Activated CD4-positive, alpha-beta T cell treated with anti-CD3 and anti-CD28 coated beads, Interleukin-2, amount 10 ng/mL, durations not matched to agents 24 days and 14 days (primary cell): ENCODE measurements around the gene GNRHR. TPM values are rescaled to one million over a fixed set of nuclear protein-coding genes. Genes with fewer than 3 reads are reported as not detected.
A peak's percentile ranks its signal among the peaks of the same experiment; 100 is the strongest.

ENCODE experiments used
- DNase-seq: peaks from one replicate; pipeline ENCODE4 v3.0.0; 2022
- H3K27ac Mint-ChIP-seq: one replicate; pipeline ENCODE4 v1.8.0; 2022; ENCODE audit warnings: mild to moderate bottlenecking, mixed read lengths
- H3K27me3 Mint-ChIP-seq: one replicate; pipeline ENCODE4 v1.8.0; 2022; ENCODE audit warnings: mixed read lengths
- H3K36me3 Mint-ChIP-seq: one replicate; pipeline ENCODE4 v1.8.0; 2022; ENCODE audit warnings: low read depth, mild to moderate bottlenecking, mixed read lengths
- H3K4me1 Mint-ChIP-seq: one replicate; pipeline ENCODE4 v1.8.0; 2021; ENCODE audit warnings: mixed read lengths
- H3K4me3 Mint-ChIP-seq: one replicate; pipeline ENCODE4 v1.8.0; 2022; ENCODE audit warnings: mild to moderate bottlenecking, moderate library complexity, mixed read lengths
- H3K9me3 Mint-ChIP-seq: one replicate; pipeline ENCODE4 v1.8.0; 2021; ENCODE audit warnings: mixed read lengths
- intact Hi-C: fragments of 100-400 bp; cut with micrococcal nuclease; formaldehyde crosslinking; loops from one replicate; pipeline ENCODE4 v1.15.1; 2023
- total RNA-seq: library from RNA; stranded (reverse); gene quantifications from 2 replicates; pipeline ENCODE4 v1.2.3, GENCODE V29; 2022

The GNRHR gene
- total RNA-seq, 1 donor from 2014 or later, result not detected

- Mint-ChIP-seq H3K27ac (peak overlapping the region; percentile 5), H3K36me3 (peaks cover 50% of the 10 kb centered on the region), H3K4me1 (peaks cover 44% of the 10 kb centered on the region), H3K27me3 (no peaks in the 10 kb centered on the region), H3K9me3 (peaks cover 16% of the 10 kb centered on the region), H3K4me3 (peak overlapping the region; percentile 96)
- DNase-seq, result no peak
- intact Hi-C loops, result loop anchor here (5.0 to 10.0 kb wide), 2 partner anchors 40 to 543 kb away; partner anchors contain the start of gene TMPRSS11B
Observed at GRCh38 chr4:67702166-67702565, 52.0 kb downstream of the GNRHR start.

- Mint-ChIP-seq H3K27me3 (no peaks in the 10 kb centered on the region), H3K9me3 (peaks cover 13% of the 10 kb centered on the region), H3K4me1 (peaks cover 44% of the 10 kb centered on the region), H3K27ac (peak overlapping the region; percentile 97), H3K36me3 (peaks cover 44% of the 10 kb centered on the region), H3K4me3 (peak overlapping the region; percentile 96)
- intact Hi-C loops, result loop anchor here (1.0 to 10.0 kb wide), 6 partner anchors 17 to 649 kb away; partner anchors contain the start of genes CENPC, TMPRSS11B and YTHDC1
- DNase-seq, result no peak
Observed at GRCh38 chr4:67701517-67701850, 52.7 kb downstream of the GNRHR start.

GRCh38 chr4:67700738-67701516, 53.3 kb downstream of the GNRHR start, which contains the start of gene UBA6:
Gene UBA6, minus strand, starts transcription at chr4:67701155. Its CDS starts 36 bp downstream, at chr4:67701119.
- peaks cover 42% of the 10 kb centered on the region for H3K36me3 Mint-ChIP-seq
- H3K27me3 Mint-ChIP-seq, result no peaks in the 10 kb centered on the region

GRCh38 chr4:67700116-67700737, 54.0 kb downstream of the GNRHR start:
- H3K27ac Mint-ChIP-seq, result peak overlapping the region; percentile 97
- peaks cover 37% of the 10 kb centered on the region for H3K36me3 Mint-ChIP-seq
- peaks cover 43% of the 10 kb centered on the region for H3K4me1 Mint-ChIP-seq
- peak; percentile 75 for DNase-seq
- H3K9me3 Mint-ChIP-seq, result peaks cover 4% of the 10 kb centered on the region
- no peaks in the 10 kb centered on the region for H3K27me3 Mint-ChIP-seq
- H3K4me3 Mint-ChIP-seq, result peak overlapping the region; percentile 96
- intact Hi-C loops, result loop anchor here (1.0 to 10.0 kb wide), 4 partner anchors 15 to 545 kb away; partner anchors contain the start of gene TMPRSS11B

More at GRCh38 chr4:67700738-67701516, 53.3 kb downstream of the GNRHR start, which contains the start of gene UBA6:
- Mint-ChIP-seq H3K4me3 (peak within 1 kb of the TSS; percentile 96), H3K9me3 (peaks cover 8% of the 10 kb centered on the region), H3K4me1 (peaks cover 46% of the 10 kb centered on the region), H3K27ac (peak within 1 kb of the TSS; percentile 97)
- intact Hi-C loops, result loop anchor here (1.0 to 10.0 kb wide), 7 partner anchors 16 to 649 kb away; partner anchors contain the start of genes CENPC, TMPRSS11B and YTHDC1
- peak; percentile 98 for DNase-seq

- no peak for DNase-seq
- Mint-ChIP-seq H3K4me1 (peaks cover 41% of the 10 kb centered on the region), H3K27ac (no peak overlapping the region), H3K9me3 (no peaks in the 10 kb centered on the region), H3K4me3 (peak overlapping the region; percentile 96), H3K27me3 (no peaks in the 10 kb centered on the region), H3K36me3 (peaks cover 37% of the 10 kb centered on the region)
- intact Hi-C loops, result loop anchor here (1.0 to 10.0 kb wide), 4 partner anchors 15 to 545 kb away; partner anchors contain the start of gene TMPRSS11B
Observed at GRCh38 chr4:67699603-67700002, 54.6 kb downstream of the GNRHR start.

- Mint-ChIP-seq H3K9me3 (peaks cover under 1% of the 10 kb centered on the region), H3K4me3 (peak overlapping the region; percentile 19), H3K27ac (no peak overlapping the region), H3K4me1 (peaks cover 36% of the 10 kb centered on the region), H3K36me3 (peaks cover 34% of the 10 kb centered on the region), H3K27me3 (no peaks in the 10 kb centered on the region)
- no peak for DNase-seq
- intact Hi-C loops, result no loop called here
Observed at GRCh38 chr4:67697860-67698687, 56.1 kb downstream of the GNRHR start.

- H3K36me3 Mint-ChIP-seq, result peaks cover 49% of the 10 kb centered on the region
- H3K27me3 Mint-ChIP-seq, result no peaks in the 10 kb centered on the region
- no peak overlapping the region for H3K4me3 Mint-ChIP-seq
- intact Hi-C loops, result no loop called here
- H3K9me3 Mint-ChIP-seq, result peaks cover 7% of the 10 kb centered on the region
- no peak overlapping the region for H3K27ac Mint-ChIP-seq
- DNase-seq, result no peak
- H3K4me1 Mint-ChIP-seq, result peaks cover 34% of the 10 kb centered on the region
Observed at GRCh38 chr4:67696061-67696460, 58.1 kb downstream of the GNRHR start.

GRCh38 chr4:67694662-67695061, 59.5 kb downstream of the GNRHR start:
- DNase-seq, result no peak
- peaks cover 58% of the 10 kb centered on the region for H3K36me3 Mint-ChIP-seq
- intact Hi-C loops, result no loop called here
- peaks cover 11% of the 10 kb centered on the region for H3K9me3 Mint-ChIP-seq
- no peak overlapping the region for H3K4me3 Mint-ChIP-seq
- no peak overlapping the region for H3K27ac Mint-ChIP-seq
- H3K4me1 Mint-ChIP-seq, result peaks cover 38% of the 10 kb centered on the region
- no peaks in the 10 kb centered on the region for H3K27me3 Mint-ChIP-seq

- Mint-ChIP-seq H3K4me3 (no peak overlapping the region), H3K27ac (no peak overlapping the region), H3K4me1 (peaks cover 32% of the 10 kb centered on the region), H3K9me3 (peaks cover 11% of the 10 kb centered on the region), H3K27me3 (no peaks in the 10 kb centered on the region), H3K36me3 (peaks cover 58% of the 10 kb centered on the region)
- intact Hi-C loops, result no loop called here
- no peak for DNase-seq
Observed at GRCh38 chr4:67691328-67691727, 62.9 kb downstream of the GNRHR start.

Other genes starting within 250 kb of the GNRHR start
- 25.7 and 28.3 TPM in 2 replicates for gene CENPC, start 208.9 kb downstream of the GNRHR start, total RNA-seq
- 15.0 and 15.6 TPM in 2 replicates for gene STAP1, start 195.7 kb downstream of the GNRHR start, total RNA-seq
- 78.2 and 85.4 TPM in 2 replicates for gene UBA6, start 53.2 kb downstream of the GNRHR start, total RNA-seq
- not detected in 2 replicates for gene TMPRSS11D, start 129.6 kb upstream of the GNRHR start, total RNA-seq
- gene TMPRSS11A, start 209.1 kb upstream of the GNRHR start, total RNA-seq, result not detected in 2 replicates